ENCODE measurements around the gene PDCD2L. TPM values are rescaled to one million over a fixed set of nuclear protein-coding genes. Genes with fewer than 3 reads are reported as not detected.
A peak's percentile ranks its signal among the peaks of the same experiment; 100 is the strongest.

The PDCD2L gene
- total and polyA plus RNA-seq, 9 of the 15 experiments (the other 6 are each of a cell fraction or from before 2014, with no cell fraction given) = 12.1 to 68.5 (median 56.3) TPM

GRCh38 chr19:34386645-34387445 lies 17.4 kb upstream of the PDCD2L start:
- peaks cover 17% of the 10 kb centered on the region for H3K79me2 ChIP-seq (ENCODE audit: control insufficient read depth, insufficient read depth, low read length)
- CTCF ChIA-PET (ENCODE audit: low intra/inter-chr PET ratio) = no interaction called here

DNA sequence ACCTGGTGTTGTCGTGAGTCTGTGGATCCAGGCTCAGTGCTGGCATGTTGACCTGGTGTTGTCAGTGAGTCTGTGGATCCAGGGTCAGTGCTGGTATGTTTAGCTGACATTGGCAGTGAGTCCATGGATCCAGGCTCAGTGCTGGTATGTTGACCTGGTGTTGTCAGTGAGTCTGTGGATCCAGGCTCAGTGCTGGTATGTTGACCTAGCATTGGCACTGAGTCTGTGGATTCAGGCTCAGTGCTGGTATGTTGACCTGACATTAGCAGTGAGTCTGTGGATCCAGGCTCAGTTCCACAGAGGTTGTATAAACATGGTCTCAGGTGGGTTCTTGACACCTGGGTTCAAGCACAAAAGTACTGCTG lies 16.8 kb upstream of the PDCD2L start:
- ChIA-PET POLR2A (interaction anchor here (0.6 to 1.2 kb wide), 2 partner anchors 12 to 221 kb away, joined by 3 read pairs; no protein-coding TSS in a partner anchor), CTCF (ENCODE audit: low intra/inter-chr PET ratio) (no interaction called here)
- DNase-seq (ENCODE audit: extremely low read depth in 1 of 4, low spot score in 3 of 4) (no peak), FAIRE-seq (no peak), ATAC-seq (no peak)
- WGBS (ENCODE audit: insufficient coverage, low coverage, missing lambda C conversion rate) = 100% methylated on average over 1 of the region's 1 CpG
- Histone ChIP-seq H4K20me1 (replicated peaks; ENCODE audit: control insufficient read depth, insufficient read depth, low read length) (no peaks in the 10 kb centered on the region; the same call in 1 of the 2 replicates), H3K9me3 (replicated peaks; ENCODE audit: control insufficient read depth, insufficient read depth, low read depth, low read length) (peaks cover 26% of the 10 kb centered on the region), H3K9ac (ENCODE audit: insufficient read depth in 1 of 2, low read depth in 2 of 2, low read length in 2 of 2) (no peak overlapping the region), H3K4me2 (ENCODE audit: insufficient read depth, low read length) (no peak overlapping the region), H3K36me3 (ENCODE audit: control insufficient read depth, insufficient read depth, low read length) (peaks cover 97% of the 10 kb centered on the region), H2AFZ (ENCODE audit: low read depth, low read length) (no peak overlapping the region), H3K79me2 (ENCODE audit: control insufficient read depth, insufficient read depth, low read length) (peaks cover 20% of the 10 kb centered on the region), H3K4me3 (no peak overlapping the region), H3K27ac (ENCODE audit: extremely low read depth, low read depth, low read length) (no peak overlapping the region), H3K27me3 (ENCODE audit: control insufficient read depth in 2 of 2, insufficient read depth in 2 of 2, low read length in 2 of 2) (no peaks in the 10 kb centered on the region), H3K9me1 (ENCODE audit: control insufficient read depth, insufficient read depth, low read length) (no peaks in the 10 kb centered on the region), H3K4me1 (replicated peaks in 1 of 2; ENCODE audit: control insufficient read depth in 2 of 2, insufficient read depth in 2 of 2, low read length in 2 of 2) (no peaks in the 10 kb centered on the region)
- in situ Hi-C loops (cut with MboI) (no loop called here), intact Hi-C loops (cut with micrococcal nuclease) (no loop called here)
- TF ChIP-seq POLR2AphosphoS2 (IDR thresholded peaks at IDR 0.05; ENCODE audit: low read length) (no peak), ZNF184 (CRISPR knock-in tag; IDR thresholded peaks at IDR 0.05) (no peak), ELF1 (tag; IDR thresholded peaks at IDR 0.05) (no peak), ZBTB8A (IDR thresholded peaks at IDR 0.05; ENCODE audit: partially characterized antibody) (no peak), SNRNP70 (optimal IDR thresholded peaks at IDR 0.05; ENCODE audit: low read depth, low read length) (peak; percentile 31), PTTG1 (tag; IDR thresholded peaks at IDR 0.05; ENCODE audit: low read depth) (no peak), MCM5 (IDR thresholded peaks at IDR 0.05; ENCODE audit: low read depth) (no peak), MTA1 (IDR thresholded peaks at IDR 0.05; ENCODE audit: borderline replicate concordance) (no peak), KLF10 (CRISPR knock-in tag; IDR thresholded peaks at IDR 0.05) (no peak)
- no TSS peak for BruUV-seq (replicated peaks)

More at GRCh38 chr19:34386645-34387445, 17.4 kb upstream of the PDCD2L start:
- ATAC-seq = no peak
- Histone ChIP-seq H3K27ac (ENCODE audit: extremely low read depth, low read depth, low read length) (no peak overlapping the region), H4K20me1 (replicated peaks; ENCODE audit: control insufficient read depth, insufficient read depth, low read length) (no peaks in the 10 kb centered on the region; the same call in 1 of the 2 replicates), H3K9me3 (replicated peaks; ENCODE audit: control insufficient read depth, insufficient read depth, low read depth, low read length) (peaks cover 23% of the 10 kb centered on the region), H3K36me3 (ENCODE audit: control insufficient read depth, insufficient read depth, low read length) (peaks cover 97% of the 10 kb centered on the region), H3K4me3 (no peak overlapping the region), H3K4me2 (ENCODE audit: insufficient read depth, low read length) (no peak overlapping the region), H3K27me3 (ENCODE audit: control insufficient read depth in 2 of 2, insufficient read depth in 2 of 2, low read length in 2 of 2) (no peaks in the 10 kb centered on the region), H3K9me1 (ENCODE audit: control insufficient read depth, insufficient read depth, low read length) (no peaks in the 10 kb centered on the region), H3K9ac (ENCODE audit: insufficient read depth in 1 of 2, low read depth in 2 of 2, low read length in 2 of 2) (no peak overlapping the region), H2AFZ (ENCODE audit: low read depth, low read length) (no peak overlapping the region), H3K4me1 (replicated peaks in 1 of 2; ENCODE audit: control insufficient read depth in 2 of 2, insufficient read depth in 2 of 2, low read length in 2 of 2) (no peaks in the 10 kb centered on the region)
- FAIRE-seq = no peak
- BruUV-seq (replicated peaks) = no TSS peak
- intact Hi-C loops (cut with micrococcal nuclease) (no loop called here), in situ Hi-C loops (cut with MboI) (no loop called here)
- no peak for TF ChIP-seq ATF7 (IDR thresholded peaks at IDR 0.05)
- TF ChIP-seq EWSR1 (IDR thresholded peaks at IDR 0.05; ENCODE audit: borderline replicate concordance, low read depth, partially characterized antibody) = no peak
- no peak for TF ChIP-seq ILK (tag; IDR thresholded peaks at IDR 0.05; ENCODE audit: borderline replicate concordance, low read depth)
- no peak for TF ChIP-seq ARID2 (IDR thresholded peaks at IDR 0.05)
- TF ChIP-seq ZNF830 (CRISPR knock-in tag; IDR thresholded peaks at IDR 0.05) = no peak
- 0 out of 2 replicates have a peak, but pooled peaks have one; percentile 23 for TF ChIP-seq POLR2AphosphoS5 (IDR thresholded peaks at IDR 0.05; ENCODE audit: control insufficient read depth, insufficient read depth, low read depth, low read length)
- POLR2A ChIA-PET = interaction anchor here (0.7 to 1.2 kb wide), 2 partner anchors 12 to 761 kb away, joined by 3 read pairs; no protein-coding TSS in a partner anchor
- peak in 1 of 4 experiments; percentile 12 for DNase-seq (ENCODE audit: extremely low read depth in 1 of 4, low spot score in 3 of 4)
- 91% methylated on average over 9 of the region's 9 CpGs for WGBS (ENCODE audit: insufficient coverage, low coverage, missing lambda C conversion rate)

All from K562 (cell line).